ENCODE results near the gene NOLC1.

NOLC1 gene

DNA sequence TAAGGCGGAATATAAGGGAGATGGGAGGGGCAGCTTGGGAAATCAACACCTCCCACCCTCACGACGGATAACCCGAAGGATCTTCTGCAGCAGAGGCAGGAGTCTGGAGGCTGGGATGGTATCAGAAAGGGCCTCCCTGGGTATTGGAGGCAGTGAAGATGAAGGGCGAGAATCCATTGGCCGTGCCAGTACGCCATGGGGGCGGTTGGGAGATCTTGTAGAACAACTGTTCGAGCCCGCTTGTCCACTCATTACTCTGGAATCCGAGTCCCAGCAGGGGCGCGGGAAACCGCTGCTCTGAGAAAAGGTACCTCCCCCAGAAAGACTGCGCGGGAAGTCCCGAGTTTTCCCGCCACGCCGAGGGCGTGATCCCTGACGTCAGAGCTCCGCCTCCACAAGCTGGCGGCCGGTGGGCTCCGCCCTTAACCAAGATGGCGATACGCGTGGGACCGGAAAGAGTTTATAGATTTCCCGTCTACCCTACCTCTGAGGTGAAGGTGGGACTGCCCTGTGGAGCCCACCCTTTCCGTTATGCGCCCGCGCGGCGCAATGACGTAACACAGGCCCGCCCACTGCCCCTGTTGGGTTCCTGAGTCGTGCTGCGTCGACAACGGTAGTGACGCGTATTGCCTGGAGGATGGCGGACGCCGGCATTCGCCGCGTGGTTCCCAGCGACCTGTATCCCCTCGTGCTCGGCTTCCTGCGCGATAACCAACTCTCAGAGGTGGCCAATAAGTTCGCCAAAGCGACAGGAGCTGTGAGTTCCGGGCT is at the start of gene NOLC1:
TSS of gene NOLC1 (plus strand) at position 616 of the 771 bp plus-strand sequence. CDS start at position 638, 22 bp downstream.
- DNase-seq (ENCODE audit: low spot score), result peak; percentile 96

DNA sequence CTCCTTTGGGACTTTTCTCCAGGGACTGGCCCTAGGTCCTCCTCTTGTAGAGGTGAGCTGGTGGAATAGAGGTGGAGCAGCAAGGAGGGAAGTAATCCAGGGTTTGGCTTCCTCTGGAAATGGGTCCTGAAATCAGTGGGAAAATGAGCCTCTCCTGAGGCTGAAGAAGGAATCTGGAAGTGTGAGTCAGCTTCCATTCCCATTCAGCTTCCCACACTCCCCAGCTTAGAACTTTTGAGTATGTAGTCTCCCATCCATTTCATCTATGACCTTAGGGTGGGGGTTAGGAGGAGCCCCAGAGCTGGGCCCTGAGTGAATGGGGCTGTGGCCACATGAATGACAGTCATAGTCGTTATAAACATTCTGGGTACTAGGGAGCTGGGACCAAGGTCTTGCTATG is 49.8 kb upstream of the NOLC1 start:
- DNase-seq (ENCODE audit: low spot score), result no peak

- DNase-seq (ENCODE audit: low spot score), result no peak
These were observed 45.2 kb upstream of the NOLC1 start for GRCh38 chr10:102106998-102107397.

- no peak for DNase-seq (ENCODE audit: low spot score)
These were observed 42.7 kb upstream of the NOLC1 start for GRCh38 chr10:102109166-102110116.

DNA sequence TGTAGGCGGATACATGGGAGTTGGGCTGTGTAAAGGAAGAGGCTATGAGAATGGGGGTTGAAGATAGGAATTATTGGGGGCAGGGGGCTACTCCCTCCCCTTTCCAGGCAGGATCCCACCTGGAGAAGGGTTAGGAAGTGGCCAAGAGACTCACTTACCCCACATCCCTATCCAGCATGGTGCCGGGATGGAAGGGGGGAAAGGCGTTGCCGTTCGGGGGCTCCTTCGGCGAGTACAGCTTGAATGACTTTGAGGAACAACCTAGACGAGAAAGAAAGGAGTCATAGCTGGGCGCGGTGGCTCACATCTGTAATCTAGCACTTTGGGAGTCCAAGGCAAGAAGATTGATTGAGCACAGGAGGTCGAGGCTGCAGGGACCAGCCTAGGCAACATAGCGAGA is 40.9 kb upstream of the NOLC1 start:
- DNase-seq (ENCODE audit: low spot score), result no peak

GRCh38 chr10:102112210-102112817 is 39.9 kb upstream of the NOLC1 start:
- peak; percentile 77 for DNase-seq (ENCODE audit: low spot score)

- DNase-seq (ENCODE audit: low spot score), result peak; percentile 52
These were observed 38.8 kb upstream of the NOLC1 start for GRCh38 chr10:102113261-102113955.

- peak; percentile 41 for DNase-seq (ENCODE audit: low spot score)
These were observed 38.0 kb upstream of the NOLC1 start for GRCh38 chr10:102113956-102114857.

DNA sequence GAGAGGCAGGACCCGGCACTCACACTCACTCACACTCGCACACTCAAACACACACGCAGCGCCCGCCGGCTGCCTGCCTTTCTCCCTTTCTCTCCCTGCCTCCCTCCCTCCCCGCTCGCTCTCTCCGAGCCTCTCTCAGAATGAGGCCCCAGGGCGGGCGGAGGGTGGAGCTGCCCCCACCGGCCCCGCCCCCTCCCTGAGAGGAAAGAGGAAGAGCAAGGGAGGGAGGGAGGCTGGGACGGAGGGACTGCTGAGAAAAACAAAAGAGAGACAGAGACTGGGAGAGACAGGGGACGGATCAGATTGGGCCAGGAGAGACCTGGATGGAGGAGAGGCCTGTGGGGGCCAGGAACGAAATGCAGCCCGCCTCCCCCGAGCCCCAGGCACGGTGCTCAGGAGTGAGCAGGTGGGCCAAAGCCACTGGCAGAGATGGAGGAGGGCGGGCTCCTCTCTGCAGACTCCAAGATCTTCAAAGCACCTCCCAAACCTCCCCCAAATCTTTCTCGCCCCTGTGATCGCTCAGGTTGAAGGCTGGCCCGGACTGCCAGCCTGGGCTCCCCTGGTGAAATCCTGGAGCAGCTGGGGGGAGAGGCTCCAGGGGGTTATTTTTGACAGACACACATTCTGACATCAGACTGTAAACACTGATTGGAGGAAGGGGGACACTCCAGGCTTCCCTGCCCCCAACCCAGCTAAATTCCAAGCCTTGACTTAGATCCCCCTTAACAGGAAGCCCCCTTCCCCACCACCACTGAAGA is 37.1 kb upstream of the NOLC1 start:
- peak; percentile 90 for DNase-seq (ENCODE audit: low spot score)

DNA sequence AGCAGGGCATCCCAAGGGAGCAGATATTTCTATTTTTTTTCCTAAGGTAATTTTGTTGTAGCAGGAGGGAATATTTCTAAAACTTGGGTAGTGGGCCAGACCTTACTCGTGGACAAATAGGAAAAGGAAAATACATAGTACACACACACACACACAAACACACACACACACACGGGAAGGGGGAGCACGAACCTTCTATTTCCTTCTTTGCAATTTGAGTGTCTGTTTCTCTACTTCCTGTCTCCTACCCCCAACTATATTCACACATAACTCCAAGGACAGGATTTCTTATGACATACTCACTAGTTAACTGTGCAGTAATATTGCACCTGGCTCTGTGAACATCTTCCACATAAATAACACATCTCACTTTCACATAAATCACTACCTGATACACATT is 36.4 kb upstream of the NOLC1 start:
- no peak for DNase-seq (ENCODE audit: low spot score)

GRCh38 chr10:102116656-102117055 is 35.5 kb upstream of the NOLC1 start:
- no peak for DNase-seq (ENCODE audit: low spot score)

GRCh38 chr10:102117391-102118159 is 34.6 kb upstream of the NOLC1 start:
- peak; percentile 77 for DNase-seq (ENCODE audit: low spot score)

GRCh38 chr10:102118867-102119266 is 33.3 kb upstream of the NOLC1 start:
- no peak for DNase-seq (ENCODE audit: low spot score)

DNA sequence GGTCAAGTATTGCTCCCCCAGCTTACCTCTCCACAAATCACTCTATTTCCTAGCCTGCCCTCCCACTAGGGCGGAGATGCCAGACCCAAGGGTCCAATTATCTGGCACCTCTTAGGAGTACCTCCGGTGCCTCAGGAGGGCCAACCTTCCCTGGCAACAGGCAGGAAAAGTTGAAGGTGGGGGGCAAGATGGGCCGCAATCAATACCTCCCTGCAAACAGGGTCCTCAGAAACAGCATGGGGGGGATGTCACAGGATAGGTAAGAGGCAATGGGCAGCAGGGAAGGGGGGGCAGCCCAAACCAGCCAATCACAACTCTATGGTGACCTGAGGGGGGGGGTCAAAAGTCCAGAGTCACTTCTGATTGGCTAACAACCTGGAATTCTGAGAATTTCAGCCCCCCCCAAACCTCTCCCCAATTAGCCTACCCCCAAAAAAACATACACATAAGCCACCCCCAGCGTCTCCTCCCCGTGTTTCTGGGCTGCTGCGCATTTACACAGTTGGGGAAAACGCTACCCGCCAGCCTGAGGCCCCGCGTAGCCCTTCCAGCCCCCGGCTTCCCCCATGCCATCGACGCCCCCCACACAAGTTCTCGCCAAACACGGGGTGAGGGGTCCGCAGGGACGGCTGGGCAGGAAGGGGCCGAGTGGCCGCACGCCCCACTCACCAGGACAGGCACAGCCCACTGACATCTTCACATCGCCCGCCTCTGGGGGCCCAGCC is 32.6 kb upstream of the NOLC1 start:
- DNase-seq (ENCODE audit: low spot score), result peak; percentile 61

DNA sequence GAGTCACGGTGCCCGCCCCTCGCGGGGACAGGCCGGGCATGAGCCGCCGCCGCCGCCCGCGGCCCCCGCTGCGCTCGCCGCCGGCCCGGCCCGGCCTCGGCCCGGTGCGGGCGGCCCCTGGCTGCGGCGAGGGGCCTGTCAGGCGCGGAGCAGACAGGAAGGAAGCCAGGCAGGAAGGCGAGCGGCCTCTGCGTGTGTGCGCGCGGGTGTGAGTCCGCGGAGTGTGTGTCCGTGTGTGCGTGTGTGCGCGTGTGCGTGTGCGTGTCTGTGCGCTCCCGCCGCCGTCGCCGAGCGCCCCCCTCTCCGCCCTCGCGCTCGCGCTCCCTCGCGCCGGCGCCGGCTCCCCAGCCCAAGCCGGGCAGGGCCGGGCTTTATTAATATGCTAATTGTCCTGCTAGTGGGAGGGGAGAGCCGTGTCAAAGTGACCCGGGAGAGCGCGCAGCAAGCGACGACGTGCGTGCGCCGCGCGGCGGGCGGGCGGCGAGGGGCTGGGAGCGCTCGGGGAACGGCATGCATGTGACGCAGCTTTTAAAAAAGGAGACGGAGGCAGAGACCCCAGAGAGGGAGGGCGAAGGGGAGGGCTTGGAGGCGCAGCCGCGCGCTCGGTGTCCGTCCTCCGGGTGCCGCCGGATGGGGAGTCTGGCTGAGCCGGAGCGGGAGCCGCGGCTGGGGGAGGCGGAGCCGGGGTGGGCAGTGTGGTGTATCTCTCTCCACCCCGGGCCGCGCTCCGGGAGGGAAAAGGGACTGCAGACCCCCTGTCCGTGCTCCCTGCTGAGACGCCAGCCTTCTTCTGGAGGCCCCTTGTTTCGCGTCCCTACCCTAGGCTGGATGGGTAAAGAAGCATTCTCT is 31.8 kb upstream of the NOLC1 start, which contains the start of gene LDB1:
TSS of gene LDB1 (minus strand) at position 227 of the 849 bp plus-strand sequence. CDS start 258 bp downstream, outside the sequence.
- peak; percentile 77 for DNase-seq (ENCODE audit: low spot score)

GRCh38 chr10:102120991-102121738 is 31.0 kb upstream of the NOLC1 start:
- no peak for DNase-seq (ENCODE audit: low spot score)
